ENCODE data around the gene SLC7A1. TPM values are rescaled to one million over a fixed set of nuclear protein-coding genes. Genes with fewer than 3 reads are reported as not detected.

SLC7A1 gene
- total RNA-seq, 2 donors from 2014 or later, result 19.1 to 35.3 TPM

- 51% methylated on average over 8 of the region's 8 CpGs for WGBS
- intact Hi-C loops (cut with DNase I), result loop anchor here (5.0 kb wide), 1 partner anchor 543 kb away; no protein-coding TSS in a partner anchor
- Histone ChIP-seq H3K4me1 (replicated peaks) (peaks cover 31% of the 10 kb centered on the region), H3K27ac (peak overlapping the region; percentile 61 to 65), H3K36me3 (no peaks in the 10 kb centered on the region), H3K4me3 (no peak overlapping the region), H3K9me3 (no peaks in the 10 kb centered on the region), H3K27me3 (replicated peaks; ENCODE audit: insufficient read depth) (no peaks in the 10 kb centered on the region)
- TF ChIP-seq POLR2A (IDR thresholded peaks at IDR 0.05) (no peak), CTCF (IDR thresholded peaks at IDR 0.05) (no peak), POLR2AphosphoS5 (IDR thresholded peaks at IDR 0.05) (no peak)
- peak; percentile 54 for DNase-seq (ENCODE audit: low spot score)
Measured at GRCh38 chr13:29569253-29570050, 26.0 kb downstream of the SLC7A1 start.

- Histone ChIP-seq H3K27ac (peak overlapping the region; percentile 61 to 65), H3K27me3 (replicated peaks; ENCODE audit: insufficient read depth) (no peaks in the 10 kb centered on the region), H3K36me3 (no peaks in the 10 kb centered on the region), H3K4me3 (no peak overlapping the region), H3K9me3 (no peaks in the 10 kb centered on the region), H3K4me1 (replicated peaks) (peaks cover 28% of the 10 kb centered on the region)
- DNase-seq (ENCODE audit: low spot score), result no peak
- intact Hi-C loops (cut with DNase I), result loop anchor here (5.0 kb wide), 1 partner anchor 544 kb away; no protein-coding TSS in a partner anchor
- WGBS, result 71% methylated on average over 9 of the region's 9 CpGs
- TF ChIP-seq POLR2AphosphoS5 (IDR thresholded peaks at IDR 0.05) (no peak), POLR2A (IDR thresholded peaks at IDR 0.05) (no peak), CTCF (IDR thresholded peaks at IDR 0.05) (no peak)
Measured at GRCh38 chr13:29568731-29569130, 26.8 kb downstream of the SLC7A1 start.

- H3K4me1 ChIP-seq (replicated peaks), result peaks cover 18% of the 10 kb centered on the region
- DNase-seq (ENCODE audit: low spot score), result peak; percentile 90
- no peaks in the 10 kb centered on the region for H3K9me3 ChIP-seq
- H3K36me3 ChIP-seq, result no peaks in the 10 kb centered on the region
- no peaks in the 10 kb centered on the region for H3K27me3 ChIP-seq (replicated peaks; ENCODE audit: insufficient read depth)
- H3K27ac ChIP-seq, result peak overlapping the region; percentile 61 to 65
- whole genome bisulfite sequencing, result 37% methylated on average over 9 of the region's 9 CpGs
- TF ChIP-seq POLR2AphosphoS5 (IDR thresholded peaks at IDR 0.05) (peak; percentile 67), POLR2A (IDR thresholded peaks at IDR 0.05) (no peak), CTCF (IDR thresholded peaks at IDR 0.05) (peak in 1 of 4 experiments; percentile 12)
- no peak overlapping the region for H3K4me3 ChIP-seq
- intact Hi-C loops (cut with DNase I), result loop anchor here (5.0 kb wide), 1 partner anchor 545 kb away; no protein-coding TSS in a partner anchor
Measured at GRCh38 chr13:29567411-29567810, 28.1 kb downstream of the SLC7A1 start.

GRCh38 chr13:29566206-29566605 is 29.3 kb downstream of the SLC7A1 start:
- WGBS, result 95% methylated on average over 7 of the region's 7 CpGs

More at GRCh38 chr13:29566206-29566605, 29.3 kb downstream of the SLC7A1 start:
- Histone ChIP-seq H3K27me3 (replicated peaks; ENCODE audit: insufficient read depth) (no peaks in the 10 kb centered on the region), H3K27ac (no peak overlapping the region), H3K4me1 (replicated peaks) (peaks cover 18% of the 10 kb centered on the region), H3K4me3 (no peak overlapping the region), H3K36me3 (no peaks in the 10 kb centered on the region), H3K9me3 (no peaks in the 10 kb centered on the region)
- no peak for DNase-seq (ENCODE audit: low spot score)
- TF ChIP-seq POLR2A (IDR thresholded peaks at IDR 0.05) (no peak), POLR2AphosphoS5 (IDR thresholded peaks at IDR 0.05) (no peak), CTCF (IDR thresholded peaks at IDR 0.05) (no peak)
- intact Hi-C loops (cut with DNase I), result loop anchor here (5.0 kb wide), 1 partner anchor 546 kb away; no protein-coding TSS in a partner anchor
